H1 (cell line): ENCODE measurements around the gene ANXA6. TPM values are rescaled to one million over a fixed set of nuclear protein-coding genes. Genes with fewer than 3 reads are reported as not detected.

Source experiments
- MAFK ChIP-seq: IDR thresholded peaks from 2 replicates; pipeline ENCODE4 v1.6.1; 2012; ENCODE audit warnings: low read depth, mild to moderate bottlenecking, improper control_type of control experiment, low read length
- POLR2A ChIP-seq, 2 experiments: IDR thresholded peaks; 1 replicate in 1 of 2; 2 replicates in 1 of 2; pipeline ENCODE4 v1.6.1; 2011; ENCODE audit warnings: low read depth in 2 of 2, low read length in 2 of 2, mild to moderate bottlenecking in 2 of 2; ENCODE audit errors: control extremely low read depth in 1 of 2
- RBBP5 ChIP-seq: IDR thresholded peaks from 2 replicates; pipeline ENCODE4 v1.7.1; 2012; ENCODE audit warnings: low read depth, mild to moderate bottlenecking, inconsistent platforms, low read length, moderate library complexity, borderline replicate concordance
- SIN3A ChIP-seq, 2 experiments: IDR thresholded peaks in 1 of 2; conservative IDR thresholded peaks in 1 of 2; 2 replicates each; pipeline ENCODE4 v1.6.1; 2011 to 2012; ENCODE audit warnings: low read length in 2 of 2, improper control_type of control experiment in 1 of 2, low read depth in 1 of 2, mild to moderate bottlenecking in 1 of 2
- SIRT6 ChIP-seq: IDR thresholded peaks from one replicate; pipeline ENCODE4 v1.7.1; 2012; ENCODE audit warnings: low read length, inconsistent platforms
- TAF1 ChIP-seq: IDR thresholded peaks from 2 replicates; pipeline ENCODE4 v1.6.1; 2011; ENCODE audit warnings: mild to moderate bottlenecking, low read depth, low read length
- TAF7 ChIP-seq: optimal IDR thresholded peaks from 2 replicates; pipeline ENCODE3; 2011; ENCODE audit warnings: low read depth, mild to moderate bottlenecking, inconsistent platforms, low read length, moderate library complexity, borderline replicate concordance
- YY1 ChIP-seq: IDR thresholded peaks from 2 replicates; pipeline ENCODE4 v1.6.1; 2011; ENCODE audit warnings: low read depth, mild to moderate bottlenecking, low read length
- polyA plus RNA-seq, 7 experiments: library from polyadenylated mRNA; depleted of rRNA in 3 of 7; stranded (reverse) in 5 of 7; unstranded in 2 of 7; fragments of >200 nt in 5 of 7; fragments of 200-250 nt in 2 of 7; gene quantifications; 1 replicate in 5 of 7; 2 replicates in 1 of 7; 4 replicates in 1 of 7; pipeline versions ENCODE4 v1.2.1 to v1.2.3, GENCODE V29; 2011 to 2013; ENCODE audit warnings: missing spikeins in 2 of 7, mixed read lengths in 2 of 7
- total RNA-seq: library from RNA; stranded (reverse); fragmentation: NEBNext Ultra II Directional; extraction: Animal tissue kit (Norgen Biotek cat#: 25700); gene quantifications from 2 replicates; pipeline ENCODE4 v1.2.1, GENCODE V29; 2021
- TF ChIP-seq, protein P1 (sequence below): fragments of 300-600 bp; sonication (generic); IDR thresholded peaks from 2 replicates; pipeline ENCODE4 v1.7.1; 2012; ENCODE audit warnings: low read length, moderate library complexity, mild to moderate bottlenecking, inconsistent platforms; ENCODE audit not compliant: insufficient replicate concordance
- TF ChIP-seq, protein P2 (sequence below): IDR thresholded peaks from 2 replicates; pipeline ENCODE4 v1.6.1; 2012; ENCODE audit warnings: inconsistent platforms

The ANXA6 gene
- total and polyA plus RNA-seq, 2 of the 8 experiments (the other 6 are each of a cell fraction or from before 2014, with no cell fraction given): 61.3 to 78.6 TPM

DNA sequence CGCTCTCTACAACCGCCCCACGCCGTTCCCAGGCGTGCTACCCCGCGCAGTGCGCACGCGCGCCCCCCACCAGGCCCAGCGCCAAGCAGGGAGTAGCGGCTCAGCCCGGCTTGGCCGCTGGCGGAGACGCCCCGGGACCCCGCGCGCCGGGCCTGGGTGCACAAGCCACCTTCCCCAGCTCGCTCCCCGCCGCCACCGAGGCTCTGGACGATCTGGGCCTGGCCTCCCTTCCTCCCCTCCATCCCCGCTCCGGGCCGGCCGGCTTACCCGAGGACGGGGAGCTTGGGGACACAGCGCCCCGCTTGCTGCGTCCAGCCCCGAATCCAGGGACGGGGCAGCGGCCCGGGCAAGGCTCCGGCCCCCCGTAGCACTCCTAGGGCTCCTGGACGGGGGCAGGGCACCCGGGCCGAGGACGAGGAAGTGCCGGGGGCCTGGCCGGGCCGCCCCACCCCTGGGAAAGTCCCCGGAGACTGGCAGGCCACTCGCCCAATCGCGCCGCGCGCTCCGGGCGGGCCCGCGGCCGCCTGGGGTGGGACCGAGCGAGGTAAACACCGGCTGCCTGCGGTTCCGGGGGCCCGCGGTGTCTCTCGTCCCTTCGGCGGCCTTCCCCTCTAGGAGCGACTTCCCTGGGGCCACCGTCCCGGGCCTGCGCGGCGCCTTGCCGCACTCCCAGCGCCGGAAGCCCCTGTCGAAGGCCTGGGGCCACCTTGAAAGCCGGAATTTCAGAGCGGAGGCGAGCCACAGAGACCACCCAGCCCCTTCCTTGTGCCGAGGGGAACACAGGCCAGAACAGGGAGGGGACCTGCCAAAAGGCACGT lies 76.8 kb downstream of the ANXA6 start, which contains the start of gene TNIP1 (continued):
- TF ChIP-seq, protein P1, sequence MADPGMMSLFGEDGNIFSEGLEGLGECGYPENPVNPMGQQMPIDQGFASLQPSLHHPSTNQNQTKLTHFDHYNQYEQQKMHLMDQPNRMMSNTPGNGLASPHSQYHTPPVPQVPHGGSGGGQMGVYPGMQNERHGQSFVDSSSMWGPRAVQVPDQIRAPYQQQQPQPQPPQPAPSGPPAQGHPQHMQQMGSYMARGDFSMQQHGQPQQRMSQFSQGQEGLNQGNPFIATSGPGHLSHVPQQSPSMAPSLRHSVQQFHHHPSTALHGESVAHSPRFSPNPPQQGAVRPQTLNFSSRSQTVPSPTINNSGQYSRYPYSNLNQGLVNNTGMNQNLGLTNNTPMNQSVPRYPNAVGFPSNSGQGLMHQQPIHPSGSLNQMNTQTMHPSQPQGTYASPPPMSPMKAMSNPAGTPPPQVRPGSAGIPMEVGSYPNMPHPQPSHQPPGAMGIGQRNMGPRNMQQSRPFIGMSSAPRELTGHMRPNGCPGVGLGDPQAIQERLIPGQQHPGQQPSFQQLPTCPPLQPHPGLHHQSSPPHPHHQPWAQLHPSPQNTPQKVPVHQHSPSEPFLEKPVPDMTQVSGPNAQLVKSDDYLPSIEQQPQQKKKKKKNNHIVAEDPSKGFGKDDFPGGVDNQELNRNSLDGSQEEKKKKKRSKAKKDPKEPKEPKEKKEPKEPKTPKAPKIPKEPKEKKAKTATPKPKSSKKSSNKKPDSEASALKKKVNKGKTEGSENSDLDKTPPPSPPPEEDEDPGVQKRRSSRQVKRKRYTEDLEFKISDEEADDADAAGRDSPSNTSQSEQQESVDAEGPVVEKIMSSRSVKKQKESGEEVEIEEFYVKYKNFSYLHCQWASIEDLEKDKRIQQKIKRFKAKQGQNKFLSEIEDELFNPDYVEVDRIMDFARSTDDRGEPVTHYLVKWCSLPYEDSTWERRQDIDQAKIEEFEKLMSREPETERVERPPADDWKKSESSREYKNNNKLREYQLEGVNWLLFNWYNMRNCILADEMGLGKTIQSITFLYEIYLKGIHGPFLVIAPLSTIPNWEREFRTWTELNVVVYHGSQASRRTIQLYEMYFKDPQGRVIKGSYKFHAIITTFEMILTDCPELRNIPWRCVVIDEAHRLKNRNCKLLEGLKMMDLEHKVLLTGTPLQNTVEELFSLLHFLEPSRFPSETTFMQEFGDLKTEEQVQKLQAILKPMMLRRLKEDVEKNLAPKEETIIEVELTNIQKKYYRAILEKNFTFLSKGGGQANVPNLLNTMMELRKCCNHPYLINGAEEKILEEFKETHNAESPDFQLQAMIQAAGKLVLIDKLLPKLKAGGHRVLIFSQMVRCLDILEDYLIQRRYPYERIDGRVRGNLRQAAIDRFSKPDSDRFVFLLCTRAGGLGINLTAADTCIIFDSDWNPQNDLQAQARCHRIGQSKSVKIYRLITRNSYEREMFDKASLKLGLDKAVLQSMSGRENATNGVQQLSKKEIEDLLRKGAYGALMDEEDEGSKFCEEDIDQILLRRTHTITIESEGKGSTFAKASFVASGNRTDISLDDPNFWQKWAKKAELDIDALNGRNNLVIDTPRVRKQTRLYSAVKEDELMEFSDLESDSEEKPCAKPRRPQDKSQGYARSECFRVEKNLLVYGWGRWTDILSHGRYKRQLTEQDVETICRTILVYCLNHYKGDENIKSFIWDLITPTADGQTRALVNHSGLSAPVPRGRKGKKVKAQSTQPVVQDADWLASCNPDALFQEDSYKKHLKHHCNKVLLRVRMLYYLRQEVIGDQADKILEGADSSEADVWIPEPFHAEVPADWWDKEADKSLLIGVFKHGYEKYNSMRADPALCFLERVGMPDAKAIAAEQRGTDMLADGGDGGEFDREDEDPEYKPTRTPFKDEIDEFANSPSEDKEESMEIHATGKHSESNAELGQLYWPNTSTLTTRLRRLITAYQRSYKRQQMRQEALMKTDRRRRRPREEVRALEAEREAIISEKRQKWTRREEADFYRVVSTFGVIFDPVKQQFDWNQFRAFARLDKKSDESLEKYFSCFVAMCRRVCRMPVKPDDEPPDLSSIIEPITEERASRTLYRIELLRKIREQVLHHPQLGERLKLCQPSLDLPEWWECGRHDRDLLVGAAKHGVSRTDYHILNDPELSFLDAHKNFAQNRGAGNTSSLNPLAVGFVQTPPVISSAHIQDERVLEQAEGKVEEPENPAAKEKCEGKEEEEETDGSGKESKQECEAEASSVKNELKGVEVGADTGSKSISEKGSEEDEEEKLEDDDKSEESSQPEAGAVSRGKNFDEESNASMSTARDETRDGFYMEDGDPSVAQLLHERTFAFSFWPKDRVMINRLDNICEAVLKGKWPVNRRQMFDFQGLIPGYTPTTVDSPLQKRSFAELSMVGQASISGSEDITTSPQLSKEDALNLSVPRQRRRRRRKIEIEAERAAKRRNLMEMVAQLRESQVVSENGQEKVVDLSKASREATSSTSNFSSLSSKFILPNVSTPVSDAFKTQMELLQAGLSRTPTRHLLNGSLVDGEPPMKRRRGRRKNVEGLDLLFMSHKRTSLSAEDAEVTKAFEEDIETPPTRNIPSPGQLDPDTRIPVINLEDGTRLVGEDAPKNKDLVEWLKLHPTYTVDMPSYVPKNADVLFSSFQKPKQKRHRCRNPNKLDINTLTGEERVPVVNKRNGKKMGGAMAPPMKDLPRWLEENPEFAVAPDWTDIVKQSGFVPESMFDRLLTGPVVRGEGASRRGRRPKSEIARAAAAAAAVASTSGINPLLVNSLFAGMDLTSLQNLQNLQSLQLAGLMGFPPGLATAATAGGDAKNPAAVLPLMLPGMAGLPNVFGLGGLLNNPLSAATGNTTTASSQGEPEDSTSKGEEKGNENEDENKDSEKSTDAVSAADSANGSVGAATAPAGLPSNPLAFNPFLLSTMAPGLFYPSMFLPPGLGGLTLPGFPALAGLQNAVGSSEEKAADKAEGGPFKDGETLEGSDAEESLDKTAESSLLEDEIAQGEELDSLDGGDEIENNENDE: no peak
- TF ChIP-seq SIN3A (conservative IDR thresholded peaks at IDR 0.05 in 1 of 2, IDR thresholded peaks at IDR 0.05 in 1 of 2; ENCODE audit: low read depth in 1 of 2, low read length in 2 of 2): no peak
- TF ChIP-seq, protein P2, sequence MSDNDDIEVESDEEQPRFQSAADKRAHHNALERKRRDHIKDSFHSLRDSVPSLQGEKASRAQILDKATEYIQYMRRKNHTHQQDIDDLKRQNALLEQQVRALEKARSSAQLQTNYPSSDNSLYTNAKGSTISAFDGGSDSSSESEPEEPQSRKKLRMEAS: 0 out of 2 replicates have a peak, but pooled peaks have one; percentile 8
- TF ChIP-seq SIRT6: no peak
- no peak for TF ChIP-seq MAFK
- TF ChIP-seq TAF7: peak; percentile 59
- no peak; the same call in 1 of the 2 replicates for TF ChIP-seq TAF1
- peak; percentile 22 to 31; a peak in 1 of 3 replicates for TF ChIP-seq POLR2A (IDR thresholded peaks at IDR 0.05; ENCODE audit: control extremely low read depth in 1 of 2, low read depth in 2 of 2, low read length in 2 of 2)
- TF ChIP-seq YY1: no peak
- TF ChIP-seq RBBP5: peak; percentile 96
